Caco-2 (cell line): Measurements from ENCODE around the gene ACACA. TPM values are rescaled to one million over a fixed set of nuclear protein-coding genes. Genes with fewer than 3 reads are reported as not detected.

ENCODE experiments used
- BruUV-seq: library from RNA; stranded (reverse); fragments of 400-500 nt; replicated peaks from 2 replicates; lab custom pipeline; 2021; lab: Mats Ljungman, UMichigan
- CTCF ChIA-PET: fragments of 300-600 bp; sonication (Branson Sonifier 250); formaldehyde crosslinking; loops from one replicate; lab custom pipeline; 2022; ENCODE audit warnings: antibody characterized with exemption; lab: Charles Lee
- POLR2A ChIA-PET: fragments of 300-600 bp; sonication (Branson Sonifier 250); formaldehyde crosslinking; loops from one replicate; lab custom pipeline; 2022; ENCODE audit warnings: antibody characterized with exemption; lab: Charles Lee
- DNase-seq, 2 experiments: peaks; one replicate each; pipeline versions ENCODE4 v3.0.0 to v3.0.0-alpha.2; 2020 to 2022
- H3K27me3 ChIP-seq: replicated peaks from 2 replicates; pipeline ENCODE4 v1.6.0; 2011; ENCODE audit warnings: low read length; ENCODE audit not compliant: control insufficient read depth, insufficient read depth
- H3K36me3 ChIP-seq: 2 replicates; pipeline ENCODE4 v1.5.1; 2011; ENCODE audit warnings: low read length; ENCODE audit not compliant: control insufficient read depth, insufficient read depth
- H3K4me1 ChIP-seq: fragments of 250-450 bp; sonication (Bioruptor Pico); 2 replicates; pipeline ENCODE4 v1.5.1; 2020; ENCODE audit warnings: mild to moderate bottlenecking
- H3K4me3 ChIP-seq: 2 replicates; pipeline ENCODE4 v1.5.1; 2011; ENCODE audit warnings: low read depth, mild to moderate bottlenecking, control low read depth, low read length
- H3K9me3 ChIP-seq: fragments of 250-450 bp; sonication (Bioruptor Pico); 2 replicates; pipeline ENCODE4 v1.5.1; 2020; ENCODE audit warnings: mild to moderate bottlenecking, moderate library complexity
- H3K27ac Mint-ChIP-seq: one replicate; pipeline ENCODE4 v1.8.0; 2022; ENCODE audit warnings: mixed read lengths; ENCODE audit not compliant: unreplicated experiment
- H3K27me3 Mint-ChIP-seq: one replicate; pipeline ENCODE4 v1.8.0; 2022; ENCODE audit warnings: mixed read lengths; ENCODE audit not compliant: insufficient read depth, unreplicated experiment
- H3K36me3 Mint-ChIP-seq: one replicate; pipeline ENCODE4 v1.8.0; 2022; ENCODE audit warnings: mild to moderate bottlenecking, mixed read lengths; ENCODE audit not compliant: insufficient read depth, unreplicated experiment
- H3K4me1 Mint-ChIP-seq: one replicate; pipeline ENCODE4 v1.8.0; 2022; ENCODE audit warnings: low read depth, mixed read lengths; ENCODE audit not compliant: unreplicated experiment
- H3K4me3 Mint-ChIP-seq: one replicate; pipeline ENCODE4 v1.8.0; 2022; ENCODE audit warnings: mild to moderate bottlenecking, moderate library complexity, mixed read lengths; ENCODE audit not compliant: unreplicated experiment
- H3K9me3 Mint-ChIP-seq: one replicate; pipeline ENCODE4 v1.8.0; 2022; ENCODE audit warnings: mixed read lengths; ENCODE audit not compliant: unreplicated experiment
- CTCF ChIP-seq, 2 experiments: fragments of 200-600 bp in 1 of 2; IDR thresholded peaks; 1 replicate in 1 of 2; 2 replicates in 1 of 2; pipeline versions ENCODE4 v1.5.1 to v1.8.0; 2011 to 2022; ENCODE audit warnings: antibody characterized with exemption in 1 of 2, control low read depth in 1 of 2, inconsistent platforms in 1 of 2, low read depth in 1 of 2, low read length in 1 of 2, mild to moderate bottlenecking in 1 of 2, moderate library complexity in 1 of 2; ENCODE audit not compliant: insufficient read depth in 1 of 2, severe bottlenecking in 1 of 2, unreplicated experiment in 1 of 2
- intact Hi-C: fragments of 100-400 bp; cut with micrococcal nuclease; formaldehyde crosslinking; loops from one replicate; pipeline ENCODE4 v1.10.0; 2022; ENCODE audit not compliant: unreplicated experiment
- total RNA-seq: library from RNA; stranded (reverse); gene quantifications from 2 replicates; pipeline ENCODE4 v1.2.3, GENCODE V29; 2022

The ACACA gene
- total RNA-seq, 1 experiment from 2014 or later, result 108 TPM

- BruUV-seq, result no TSS peak
- Histone ChIP-seq H3K4me3 (no peak overlapping the region), H3K36me3 (no peaks in the 10 kb centered on the region; the same call in none of the 2 replicates), H3K27me3 (no peaks in the 10 kb centered on the region), H3K4me1 (no peaks in the 10 kb centered on the region), H3K9me3 (no peaks in the 10 kb centered on the region)
- H3K4me3 Mint-ChIP-seq, result no peak overlapping the region
- ChIA-PET CTCF (no interaction called here), POLR2A (no interaction called here)
- no peaks in the 10 kb centered on the region for H3K27me3 Mint-ChIP-seq
- intact Hi-C loops, result no loop called here
- peaks cover 58% of the 10 kb centered on the region for H3K36me3 Mint-ChIP-seq
- no peaks in the 10 kb centered on the region for H3K9me3 Mint-ChIP-seq
- DNase-seq, result no peak
- TF ChIP-seq CTCF (IDR thresholded peaks at IDR 0.05; ENCODE audit: insufficient read depth in 1 of 2, low read depth in 1 of 2, low read length in 1 of 2, severe bottlenecking in 1 of 2, unreplicated experiment in 1 of 2), result no peak
- H3K4me1 Mint-ChIP-seq, result no peaks in the 10 kb centered on the region
- no peak overlapping the region for H3K27ac Mint-ChIP-seq
Measured at GRCh38 chr17:37231887-37232286, 174.7 kb downstream of the ACACA start.

- no peaks in the 10 kb centered on the region for H3K9me3 ChIP-seq
- TF ChIP-seq CTCF (IDR thresholded peaks at IDR 0.05; ENCODE audit: insufficient read depth in 1 of 2, low read depth in 1 of 2, low read length in 1 of 2, severe bottlenecking in 1 of 2, unreplicated experiment in 1 of 2), result no peak
- Mint-ChIP-seq H3K4me3 (no peak overlapping the region), H3K27me3 (no peaks in the 10 kb centered on the region), H3K27ac (no peak overlapping the region), H3K4me1 (no peaks in the 10 kb centered on the region), H3K9me3 (no peaks in the 10 kb centered on the region), H3K36me3 (peaks cover 55% of the 10 kb centered on the region)
- POLR2A ChIA-PET, result no interaction called here
- CTCF ChIA-PET, result interaction anchor here (0.6 kb wide), 1 partner anchor 143 kb away, joined by 3 read pairs; no protein-coding TSS in a partner anchor
- H3K4me3 ChIP-seq, result no peak overlapping the region
- BruUV-seq, result no TSS peak
- DNase-seq, result no peak
- H3K4me1 ChIP-seq, result no peaks in the 10 kb centered on the region
- no peaks in the 10 kb centered on the region; the same call in none of the 2 replicates for H3K36me3 ChIP-seq
- H3K27me3 ChIP-seq, result no peaks in the 10 kb centered on the region
- intact Hi-C loops, result no loop called here
Measured at GRCh38 chr17:37230633-37231032, 176.0 kb downstream of the ACACA start.

GRCh38 chr17:37225465-37225864 lies 181.2 kb downstream of the ACACA start:
- Mint-ChIP-seq H3K27me3 (no peaks in the 10 kb centered on the region), H3K4me1 (no peaks in the 10 kb centered on the region), H3K27ac (no peak overlapping the region), H3K9me3 (no peaks in the 10 kb centered on the region), H3K4me3 (no peak overlapping the region), H3K36me3 (peaks cover 56% of the 10 kb centered on the region)
- no peak for TF ChIP-seq CTCF (IDR thresholded peaks at IDR 0.05; ENCODE audit: insufficient read depth in 1 of 2, low read depth in 1 of 2, low read length in 1 of 2, severe bottlenecking in 1 of 2, unreplicated experiment in 1 of 2)
- no peak for DNase-seq
- no peaks in the 10 kb centered on the region for H3K27me3 ChIP-seq
- H3K4me1 ChIP-seq, result no peaks in the 10 kb centered on the region
- CTCF ChIA-PET, result no interaction called here
- H3K36me3 ChIP-seq, result peaks cover 1% of the 10 kb centered on the region
- BruUV-seq, result no TSS peak
- POLR2A ChIA-PET, result interaction anchor here (0.5 to 0.6 kb wide), 2 partner anchors 186 to 681 kb away, joined by 3 to 4 read pairs; partner anchors contain the start of gene GGNBP2
- intact Hi-C loops, result no loop called here
- H3K9me3 ChIP-seq, result no peaks in the 10 kb centered on the region
- H3K4me3 ChIP-seq, result no peak overlapping the region
